ENCODE measurements around the gene ANXA6. TPM values are rescaled to one million over a fixed set of nuclear protein-coding genes. Genes with fewer than 3 reads are reported as not detected.
A peak's percentile ranks its signal among the peaks of the same experiment; 100 is the strongest.

The ANXA6 gene
- total and polyA plus RNA-seq, 2 of the 4 experiments (the other 2 are of a cell fraction) = 355 to 610 TPM

DNA sequence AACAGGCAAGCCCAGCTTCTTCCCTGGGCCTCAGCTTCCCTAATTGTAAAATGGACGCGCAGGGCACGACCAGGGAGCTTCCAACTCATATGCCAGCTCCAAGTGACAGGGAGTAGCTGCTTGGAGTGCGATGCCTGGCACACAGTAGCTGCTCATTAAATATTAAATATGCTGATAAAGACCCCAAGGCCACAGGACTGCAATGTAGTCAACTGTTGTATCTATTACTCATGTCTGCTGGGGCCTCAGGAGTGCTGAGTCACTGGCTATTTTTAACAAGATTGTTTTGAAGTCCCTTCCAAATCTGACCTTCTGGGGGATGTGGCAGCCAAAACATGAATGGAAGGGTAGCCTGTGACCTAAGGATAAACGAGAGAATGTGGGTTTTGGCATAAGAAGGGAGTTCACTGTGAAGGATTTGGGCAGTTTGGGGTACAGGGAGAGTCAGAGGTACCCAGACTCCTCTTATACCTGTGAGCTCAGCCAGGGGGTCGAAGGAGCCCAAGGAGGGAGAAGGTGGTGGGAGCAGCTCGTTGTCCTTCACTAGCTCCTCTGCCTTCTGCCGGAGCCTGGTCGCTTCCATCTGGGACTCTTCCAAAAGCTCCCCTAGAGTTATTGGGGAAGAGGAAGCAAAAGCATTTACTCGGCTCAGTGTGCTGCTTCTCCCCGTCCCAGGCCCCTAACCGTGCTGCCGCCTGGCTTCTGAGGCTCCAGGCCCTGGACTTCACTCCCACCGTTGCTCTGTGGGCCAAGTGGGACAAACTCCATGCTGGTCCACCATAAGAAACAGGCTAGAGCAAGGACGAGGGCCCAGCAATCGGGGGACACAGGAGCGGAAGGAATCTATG, 94.2 kb downstream of the ANXA6 start:
- dilution Hi-C loops (cut with HindIII; ENCODE audit: low sequenced_read_pairs, unreplicated experiment) = no loop called here
- Histone ChIP-seq H3K4me3 (ENCODE audit: insufficient read depth, low read depth, low read length) (no peak overlapping the region), H3K4me1 (ENCODE audit: control insufficient read depth, insufficient read depth, low read length) (peaks cover 34% of the 10 kb centered on the region), H3K9me1 (ENCODE audit: insufficient read depth, low read length) (peaks cover 52% of the 10 kb centered on the region), H2AK9ac (replicated peaks; ENCODE audit: low read depth, low read length, poor library complexity) (peak overlapping the region; percentile 77), H2AFZ (replicated peaks; ENCODE audit: low read length, poor library complexity) (peak overlapping the region; percentile 14), H3K14ac (replicated peaks; ENCODE audit: low read depth, low read length) (peak overlapping the region; percentile 81), H2BK15ac (ENCODE audit: low read depth, low read length) (peak overlapping the region; percentile 64; the same call in 2 of the 3 replicates), H3K18ac (ENCODE audit: low read depth, low read length) (peak overlapping the region; percentile 65), H3K36me3 (ENCODE audit: control insufficient read depth, insufficient read depth, low read length) (peaks cover 44% of the 10 kb centered on the region), H2BK5ac (ENCODE audit: low read depth, low read length, poor library complexity, severe bottlenecking) (peak overlapping the region; percentile 84), H4K8ac (ENCODE audit: low read depth in 2 of 2, low read length in 2 of 2) (peak overlapping the region in 1 of 2 experiments; percentile 82; a peak in 1 of 4 replicates), H3K4me2 (ENCODE audit: low read depth, low read length) (peak overlapping the region; percentile 64), H2BK20ac (ENCODE audit: low read depth, low read length) (peak overlapping the region; percentile 91), H4K5ac (ENCODE audit: low read depth, low read length) (peak overlapping the region; percentile 16), H2AK5ac (ENCODE audit: low read depth, low read length) (peak overlapping the region; percentile 99), H4K91ac (ENCODE audit: insufficient read depth, low read depth, low read length) (peak overlapping the region; percentile 81), H3K4ac (ENCODE audit: low read depth, low read length) (peak overlapping the region; percentile 92), H3K56ac (ENCODE audit: extremely low read depth, insufficient read depth, low read length) (no peak overlapping the region), H3K23ac (ENCODE audit: low read depth, low read length) (peak overlapping the region; percentile 92), H3K27ac (ENCODE audit: insufficient read depth, low read length) (peak overlapping the region; percentile 35), H2BK120ac (ENCODE audit: low read depth, low read length) (peak overlapping the region; percentile 94), H3K9ac (ENCODE audit: low read depth, low read length) (no peak overlapping the region), H3K27me3 (ENCODE audit: control insufficient read depth, insufficient read depth, low read length) (no peaks in the 10 kb centered on the region), H3K9me3 (ENCODE audit: control insufficient read depth, insufficient read depth, low read length) (no peaks in the 10 kb centered on the region), H3K79me1 (ENCODE audit: low read depth in 1 of 2, low read length in 2 of 2) (peaks cover 58 to 94% of the 10 kb centered on the region in 2 experiments), H4K20me1 (ENCODE audit: insufficient read depth, low read length) (peaks cover 39% of the 10 kb centered on the region)
- BruUV-seq (replicated peaks) = no TSS peak
- CTCF ChIA-PET = no interaction called here
- intact Hi-C loops (cut with micrococcal nuclease) = no loop called here
- WGBS, 2 experiments (ENCODE audit: extremely low coverage in 2 of 2, insufficient read length in 1 of 2) = 85% methylated on average over 3 of the region's 17 CpGs; no CpG with 5 or more reads in 1 of the 2 experiments
- in situ Hi-C loops (cut with MboI; ENCODE audit: low sequenced_read_pairs) = no loop called here
- DNase-seq (peak; percentile 87), ATAC-seq (ENCODE audit: low read depth) (peak; percentile 93)
- POLR2A ChIA-PET (ENCODE audit: unreplicated experiment) = no interaction called here
- TF ChIP-seq RFX5 (IDR thresholded peaks at IDR 0.05; ENCODE audit: low read depth, low read length) (no peak), MAFK (IDR thresholded peaks at IDR 0.05; ENCODE audit: low read depth, low read length) (peak; percentile 80), POLR2A (IDR thresholded peaks at IDR 0.05; ENCODE audit: low read depth, low read length) (no peak), MXI1 (IDR thresholded peaks at IDR 0.05; ENCODE audit: borderline replicate concordance, low read depth, low read length) (no peak), SMC3 (IDR thresholded peaks at IDR 0.05; ENCODE audit: low read depth, low read length) (no peak), CHD1 (IDR thresholded peaks at IDR 0.05; ENCODE audit: low read depth, low read length) (no peak), BHLHE40 (IDR thresholded peaks at IDR 0.05; ENCODE audit: low read depth, low read length) (peak; percentile 63), FOS (IDR thresholded peaks at IDR 0.05; ENCODE audit: low read depth, low read length) (peak; percentile 88), USF2 (IDR thresholded peaks at IDR 0.05; ENCODE audit: low read depth, low read length) (no peak), NFE2L2 (IDR thresholded peaks at IDR 0.05; ENCODE audit: low read depth, low read length) (peak; percentile 96), RAD21 (IDR thresholded peaks at IDR 0.05; ENCODE audit: low read length) (no peak), MAZ (IDR thresholded peaks at IDR 0.05; ENCODE audit: borderline replicate concordance, low read depth, low read length) (no peak; the same call in 1 of the 2 replicates)
- TF ChIP-seq, protein P1, sequence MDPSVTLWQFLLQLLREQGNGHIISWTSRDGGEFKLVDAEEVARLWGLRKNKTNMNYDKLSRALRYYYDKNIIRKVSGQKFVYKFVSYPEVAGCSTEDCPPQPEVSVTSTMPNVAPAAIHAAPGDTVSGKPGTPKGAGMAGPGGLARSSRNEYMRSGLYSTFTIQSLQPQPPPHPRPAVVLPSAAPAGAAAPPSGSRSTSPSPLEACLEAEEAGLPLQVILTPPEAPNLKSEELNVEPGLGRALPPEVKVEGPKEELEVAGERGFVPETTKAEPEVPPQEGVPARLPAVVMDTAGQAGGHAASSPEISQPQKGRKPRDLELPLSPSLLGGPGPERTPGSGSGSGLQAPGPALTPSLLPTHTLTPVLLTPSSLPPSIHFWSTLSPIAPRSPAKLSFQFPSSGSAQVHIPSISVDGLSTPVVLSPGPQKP (IDR thresholded peaks at IDR 0.05; ENCODE audit: borderline replicate concordance, low read depth, low read length) = no peak
- TF ChIP-seq, protein P2, sequence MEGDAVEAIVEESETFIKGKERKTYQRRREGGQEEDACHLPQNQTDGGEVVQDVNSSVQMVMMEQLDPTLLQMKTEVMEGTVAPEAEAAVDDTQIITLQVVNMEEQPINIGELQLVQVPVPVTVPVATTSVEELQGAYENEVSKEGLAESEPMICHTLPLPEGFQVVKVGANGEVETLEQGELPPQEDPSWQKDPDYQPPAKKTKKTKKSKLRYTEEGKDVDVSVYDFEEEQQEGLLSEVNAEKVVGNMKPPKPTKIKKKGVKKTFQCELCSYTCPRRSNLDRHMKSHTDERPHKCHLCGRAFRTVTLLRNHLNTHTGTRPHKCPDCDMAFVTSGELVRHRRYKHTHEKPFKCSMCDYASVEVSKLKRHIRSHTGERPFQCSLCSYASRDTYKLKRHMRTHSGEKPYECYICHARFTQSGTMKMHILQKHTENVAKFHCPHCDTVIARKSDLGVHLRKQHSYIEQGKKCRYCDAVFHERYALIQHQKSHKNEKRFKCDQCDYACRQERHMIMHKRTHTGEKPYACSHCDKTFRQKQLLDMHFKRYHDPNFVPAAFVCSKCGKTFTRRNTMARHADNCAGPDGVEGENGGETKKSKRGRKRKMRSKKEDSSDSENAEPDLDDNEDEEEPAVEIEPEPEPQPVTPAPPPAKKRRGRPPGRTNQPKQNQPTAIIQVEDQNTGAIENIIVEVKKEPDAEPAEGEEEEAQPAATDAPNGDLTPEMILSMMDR (conservative IDR thresholded peaks at IDR 0.05; ENCODE audit: low read depth, low read length) = no peak

Measured in IMR-90 (cell line).